ENCODE results near the gene DNM3.

Gene DNM3

DNA sequence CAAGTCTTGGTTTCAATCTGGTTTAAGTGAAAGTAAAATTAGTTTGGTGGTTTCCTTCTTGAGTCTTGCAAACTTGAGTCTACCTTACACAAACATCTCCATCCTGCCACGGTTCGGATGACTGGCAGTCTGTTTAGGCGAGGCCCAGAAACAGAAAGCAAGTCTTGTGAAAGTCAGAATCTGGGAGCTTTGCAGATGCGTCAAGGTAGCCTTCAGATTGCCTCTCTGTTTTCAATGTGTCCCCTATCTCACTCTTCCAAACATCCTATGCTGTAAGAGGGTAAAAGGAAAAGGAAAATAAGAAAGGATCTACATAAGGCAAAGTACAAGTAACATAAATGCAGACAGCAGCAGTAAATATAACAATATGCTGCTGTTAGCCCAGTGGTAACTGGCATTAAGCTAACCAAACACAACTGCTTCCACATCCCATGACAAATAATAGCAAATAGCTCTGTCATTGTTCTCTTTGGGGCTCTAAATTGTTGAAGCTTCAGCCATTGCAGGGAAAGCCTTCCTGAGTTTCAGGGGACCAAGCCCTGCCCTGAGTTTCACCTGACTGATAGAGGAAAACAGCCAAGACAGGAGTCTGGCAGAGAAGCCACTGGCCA lies 552.9 kb downstream of the DNM3 start:
- DNase-seq (ENCODE audit: low read depth in 2 of 2), result peak; percentile 58 to 66

DNA sequence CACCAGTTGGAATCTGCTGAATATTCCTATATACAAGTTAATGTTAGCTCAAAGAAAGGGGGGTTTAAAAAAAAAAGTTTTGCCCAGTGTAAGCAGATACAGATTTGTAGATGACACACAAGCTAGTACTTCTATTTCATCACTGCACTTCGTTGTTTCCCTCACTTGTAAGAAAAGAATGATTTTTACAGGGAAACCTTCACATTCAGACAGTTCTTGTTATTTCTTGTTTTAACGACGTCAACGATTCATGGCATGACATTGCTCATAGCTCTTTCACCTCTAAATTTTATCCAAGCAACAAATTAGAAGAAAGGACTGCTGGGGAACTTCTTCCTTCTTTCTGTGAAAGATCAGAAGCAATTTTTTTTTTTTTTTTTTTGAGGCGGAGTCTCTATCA lies 553.5 kb downstream of the DNM3 start:
- no peak for DNase-seq (ENCODE audit: low read depth in 2 of 2)

DNA sequence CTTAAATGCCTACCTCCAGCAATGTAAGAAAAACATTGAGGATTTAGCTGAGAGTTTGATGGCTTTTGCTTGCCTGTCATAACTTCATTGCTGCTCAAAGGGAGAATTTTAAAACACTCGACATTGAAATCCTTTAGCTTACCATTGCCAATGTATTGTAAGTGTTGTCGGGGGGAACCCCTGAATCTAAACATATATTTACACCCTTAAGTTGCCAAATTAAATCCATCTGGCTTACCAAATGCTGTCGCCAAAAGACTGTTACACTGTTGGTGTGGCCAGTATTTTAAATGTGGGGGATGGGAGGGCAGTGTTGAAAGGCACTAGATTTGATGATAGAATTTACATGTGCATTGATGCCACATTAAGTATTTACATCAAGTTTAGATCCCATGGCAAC lies 554.3 kb downstream of the DNM3 start:
- no peak for DNase-seq (ENCODE audit: low read depth in 2 of 2)

DNA sequence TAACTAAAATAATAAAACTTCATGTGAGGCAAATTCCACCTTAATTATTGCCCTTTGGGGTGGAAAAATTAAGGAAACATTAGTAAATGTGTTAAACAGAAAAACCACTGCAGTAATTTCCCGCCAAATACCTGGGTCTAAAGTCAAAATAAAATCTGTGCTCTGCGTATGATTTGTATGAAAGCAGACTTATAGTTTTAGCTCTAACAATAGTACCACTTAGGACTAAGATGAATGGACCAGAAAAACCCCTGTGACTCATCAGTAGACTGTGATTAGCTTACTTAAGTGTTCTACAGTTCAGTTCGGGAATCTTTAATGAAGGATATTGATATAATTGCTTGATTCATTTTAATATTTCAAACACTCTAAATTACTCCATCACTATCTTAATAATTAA lies 555.9 kb downstream of the DNM3 start:
- no peak for DNase-seq (ENCODE audit: low read depth in 2 of 2)

DNA sequence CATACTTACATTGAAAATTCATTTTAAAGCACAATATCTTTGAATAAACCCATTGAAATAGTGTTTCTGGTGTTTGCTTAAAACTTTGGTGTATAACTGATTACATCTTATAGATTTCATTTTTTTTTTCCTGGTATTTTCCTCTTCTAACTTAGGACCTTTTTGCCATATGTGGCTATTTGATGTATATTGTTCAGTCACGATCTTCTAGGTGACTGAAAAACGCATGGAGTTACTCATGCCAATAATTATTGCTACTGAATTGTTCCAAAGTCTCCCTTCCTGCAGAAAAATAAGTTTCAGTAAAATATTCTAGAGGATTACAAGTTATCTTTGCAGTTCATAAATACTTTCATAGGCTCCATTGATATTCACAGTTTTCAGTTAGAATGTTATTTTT lies 556.3 kb downstream of the DNM3 start:
- no peak for DNase-seq (ENCODE audit: low read depth in 2 of 2)

DNA sequence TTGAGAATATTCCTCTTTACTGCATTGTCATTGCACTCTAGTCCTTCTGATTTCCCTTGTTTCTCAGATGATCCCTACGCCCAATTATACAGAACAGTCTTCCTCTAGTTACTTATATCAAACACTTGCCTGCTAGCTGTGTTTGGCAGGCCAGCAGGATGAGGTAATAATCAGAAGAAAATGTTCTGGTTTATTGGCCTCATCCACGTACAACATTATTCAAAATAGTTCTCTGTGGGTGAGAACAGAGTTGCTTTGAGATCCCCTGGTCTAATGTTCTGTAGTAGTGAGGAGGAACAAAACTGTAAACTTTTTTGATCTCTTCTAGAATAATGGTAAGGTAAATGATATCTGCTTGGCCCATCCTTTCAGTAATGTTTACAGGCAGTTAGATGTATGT lies 556.9 kb downstream of the DNM3 start:
- DNase-seq (ENCODE audit: low read depth in 2 of 2), result no peak

DNA sequence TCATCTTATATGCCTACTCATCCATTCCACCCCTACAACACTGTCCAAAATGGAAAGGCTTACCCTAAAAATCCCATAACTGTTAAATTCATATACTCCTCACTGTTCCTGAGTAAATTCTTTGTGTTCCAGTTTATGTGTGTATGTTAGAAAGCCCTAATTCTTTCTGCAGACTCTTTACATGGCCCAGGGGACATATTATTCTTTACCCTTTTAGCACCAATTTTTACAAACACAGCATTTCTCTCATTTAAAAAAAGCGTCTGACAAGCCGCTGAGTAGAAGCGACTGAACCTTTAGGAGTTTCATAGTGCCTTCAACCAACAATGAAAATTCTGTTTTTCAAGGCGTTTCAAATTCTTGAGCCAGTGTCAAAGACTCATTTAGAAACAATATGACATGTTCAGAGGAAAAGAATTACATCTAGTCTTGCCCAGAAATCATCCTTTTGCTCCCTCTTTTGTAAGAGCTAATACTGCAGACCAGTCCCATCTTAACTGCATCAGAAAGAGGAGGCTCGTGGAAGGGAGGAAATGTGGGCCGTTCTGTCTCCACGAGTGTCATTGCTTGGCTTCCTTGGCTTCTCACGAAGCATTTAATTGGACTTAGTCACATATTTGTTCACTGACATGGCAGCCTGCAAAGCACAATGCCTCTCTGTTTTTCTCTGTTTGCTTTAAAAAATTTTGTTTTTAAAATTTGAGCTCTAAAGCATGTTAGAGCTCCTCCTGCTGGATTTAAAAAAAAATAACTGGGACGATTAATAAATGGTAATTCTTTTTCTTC lies 557.9 kb downstream of the DNM3 start:
- no peak for DNase-seq (ENCODE audit: low read depth in 2 of 2)

DNA sequence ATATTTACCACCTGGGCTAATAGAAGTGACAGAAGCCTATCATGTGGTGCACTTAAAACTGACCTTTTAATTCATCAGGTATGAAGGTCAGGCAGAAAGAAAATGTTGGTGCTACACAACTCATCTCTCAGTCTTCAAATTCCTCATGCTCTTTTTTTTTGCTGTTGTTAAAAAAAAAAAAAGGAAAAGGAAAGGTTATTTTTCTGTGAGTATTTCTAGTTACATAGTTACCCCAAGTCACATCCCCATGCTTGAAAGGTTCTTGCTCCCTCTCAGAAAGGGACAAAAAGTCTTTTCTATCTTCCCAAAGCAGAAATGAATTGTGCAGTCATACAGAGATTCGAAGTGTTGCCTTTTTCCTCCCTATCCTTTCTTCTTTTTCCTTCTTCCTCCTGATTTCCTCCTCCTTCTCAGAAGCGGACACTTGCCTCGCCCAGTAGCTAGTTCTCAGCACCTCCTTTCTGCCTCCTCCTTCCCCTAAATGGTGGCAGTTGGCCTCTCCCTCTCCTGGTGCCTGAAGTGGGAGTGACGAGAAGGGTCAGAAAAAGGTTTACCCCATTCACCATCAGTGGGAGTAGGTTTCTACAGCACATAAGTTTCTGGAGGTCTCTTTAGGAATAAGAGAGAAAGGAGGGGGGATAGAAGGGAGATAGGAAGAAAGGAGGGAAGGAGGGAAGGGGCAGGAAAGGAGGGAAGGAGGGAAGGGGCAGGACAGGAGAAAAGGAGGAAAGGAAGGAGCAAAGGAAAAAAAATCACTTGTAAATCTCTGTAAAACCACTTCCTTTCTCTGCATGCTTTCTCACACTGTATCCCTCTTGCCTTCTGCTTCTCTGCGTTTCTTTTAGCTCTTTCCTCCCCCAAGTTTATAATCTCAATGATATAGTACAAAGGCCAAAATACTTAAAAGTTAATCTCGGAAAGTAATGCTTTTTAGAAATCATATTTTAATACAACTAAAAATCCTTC lies 558.7 kb downstream of the DNM3 start:
- no peak for DNase-seq (ENCODE audit: low read depth in 2 of 2)

DNA sequence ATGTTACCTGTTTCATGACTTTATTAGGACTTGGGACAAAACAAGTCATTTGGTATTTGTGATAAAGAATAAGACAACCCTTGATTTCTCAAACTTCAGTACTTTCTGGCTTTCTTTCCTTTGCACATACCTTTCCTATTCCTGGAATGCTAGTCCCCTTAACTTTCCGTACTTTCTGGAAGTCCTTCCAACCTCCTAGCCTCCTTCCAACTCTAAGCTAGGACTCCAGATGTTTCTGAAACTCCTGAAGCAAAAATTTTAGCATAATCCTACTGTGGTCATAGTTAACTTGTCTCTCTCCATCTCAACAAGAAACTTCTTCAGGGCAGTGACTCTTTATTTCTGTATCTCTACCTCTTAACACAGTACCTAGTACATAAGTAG lies 559.4 kb downstream of the DNM3 start:
- DNase-seq (ENCODE audit: low read depth in 2 of 2), result no peak

DNA sequence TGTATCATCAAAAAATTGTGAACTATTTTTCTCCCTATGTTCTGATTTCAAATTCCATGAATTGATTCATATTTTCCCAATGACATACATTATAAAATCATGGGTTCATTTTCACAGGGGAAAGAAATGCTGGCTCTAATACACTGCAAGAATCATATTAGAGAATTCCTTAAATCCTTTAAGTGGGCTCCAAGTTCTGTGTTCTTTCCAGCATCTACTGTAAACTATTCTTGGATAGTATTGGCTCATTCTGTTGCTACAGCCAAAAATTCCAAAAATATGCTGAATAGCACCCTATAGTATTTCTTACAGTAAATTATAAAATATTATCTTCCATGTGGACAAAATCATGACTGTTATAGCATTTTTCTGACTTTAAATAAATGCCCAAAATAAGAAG lies 560.2 kb downstream of the DNM3 start:
- DNase-seq (ENCODE audit: low read depth in 2 of 2), result no peak

DNA sequence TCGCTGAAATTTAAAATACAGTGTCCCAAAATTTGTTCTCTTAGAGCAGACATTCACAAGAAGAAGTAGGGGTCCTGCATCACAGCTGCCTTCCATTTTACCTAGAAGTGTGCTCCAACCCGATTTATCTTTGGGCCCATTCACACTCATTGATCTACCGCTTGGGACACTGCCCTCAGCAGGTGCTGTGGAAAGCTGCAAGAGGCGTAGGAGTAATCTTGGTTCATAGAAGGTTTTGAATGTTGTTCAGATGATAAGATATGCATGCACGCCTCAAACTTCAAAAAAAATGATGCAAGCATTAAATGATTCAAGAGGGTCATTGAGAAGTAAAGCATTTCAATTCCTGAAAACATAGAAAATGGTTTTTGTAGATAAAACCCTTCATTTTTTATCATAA lies 560.6 kb downstream of the DNM3 start:
- no peak for DNase-seq (ENCODE audit: low read depth in 2 of 2)

DNA sequence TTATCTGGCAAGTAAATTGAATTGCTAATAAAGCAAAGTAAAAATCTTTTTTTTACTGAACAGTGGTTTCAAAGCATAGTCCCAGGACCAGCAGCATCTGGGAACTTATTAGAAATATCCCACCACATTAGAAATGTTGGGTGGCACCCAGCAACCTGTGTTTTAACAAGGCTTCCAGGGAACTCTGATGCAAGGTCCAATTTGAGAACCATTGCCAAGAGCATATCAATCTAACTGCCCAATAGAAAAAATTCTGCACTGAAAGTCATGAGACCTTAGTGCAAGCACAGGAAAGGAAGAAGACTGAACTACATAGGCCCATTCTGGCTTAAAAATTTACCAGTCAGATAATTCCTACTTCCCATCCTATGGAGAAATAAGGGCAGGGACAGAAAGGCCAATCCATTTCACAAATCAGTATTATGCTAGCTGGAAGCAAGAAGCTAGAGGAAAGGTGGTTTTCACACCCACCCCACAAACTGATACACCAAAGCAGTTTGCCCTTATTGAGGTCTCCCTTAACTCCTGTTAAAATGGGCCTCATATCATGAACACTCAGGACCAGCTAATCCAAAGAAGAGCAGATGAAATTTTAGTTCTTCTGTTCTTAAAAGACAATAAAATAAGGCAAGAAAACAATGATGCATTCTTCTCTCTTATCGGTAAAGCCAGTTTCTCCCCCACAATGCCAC lies 561.7 kb downstream of the DNM3 start:
- no peak for DNase-seq (ENCODE audit: low read depth in 2 of 2)

DNA sequence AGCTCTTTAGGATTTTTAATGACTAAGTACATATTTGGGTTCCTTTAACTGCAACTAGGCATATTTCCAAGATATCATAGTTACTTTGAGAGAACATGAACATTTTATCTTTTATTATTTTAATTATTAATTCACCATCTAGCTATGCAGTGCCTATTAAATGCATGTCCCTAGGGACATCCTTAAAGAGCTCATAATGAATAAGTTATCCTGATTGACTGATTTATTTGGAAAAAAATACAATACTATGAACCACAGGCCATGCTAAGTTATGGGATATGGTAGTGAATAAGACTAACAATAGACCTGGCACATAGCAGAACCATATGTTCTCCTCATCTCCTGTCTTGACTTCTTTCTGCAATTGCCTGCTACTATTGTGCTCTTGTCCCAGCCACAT lies 562.8 kb downstream of the DNM3 start:
- no peak for DNase-seq (ENCODE audit: low read depth in 2 of 2)

DNA sequence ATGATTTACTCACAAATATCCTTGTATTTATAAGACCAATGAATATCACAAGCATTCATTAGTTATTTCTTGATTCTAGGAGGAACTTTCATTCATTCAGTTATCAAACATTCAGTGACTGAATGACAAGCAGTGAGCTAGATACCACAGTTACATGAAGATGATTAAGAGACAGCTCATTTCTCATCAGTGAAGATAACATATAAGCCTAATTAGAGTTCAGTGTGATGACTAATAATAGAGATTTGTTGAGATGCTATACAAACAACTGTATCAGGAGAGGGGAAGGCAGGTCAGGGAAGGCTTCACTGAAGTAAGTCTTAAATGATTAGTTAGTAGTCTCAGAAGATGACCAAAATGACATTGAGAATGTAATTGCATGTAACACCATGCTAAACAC lies 564.6 kb downstream of the DNM3 start:
- no peak for DNase-seq (ENCODE audit: low read depth in 2 of 2)

DNA sequence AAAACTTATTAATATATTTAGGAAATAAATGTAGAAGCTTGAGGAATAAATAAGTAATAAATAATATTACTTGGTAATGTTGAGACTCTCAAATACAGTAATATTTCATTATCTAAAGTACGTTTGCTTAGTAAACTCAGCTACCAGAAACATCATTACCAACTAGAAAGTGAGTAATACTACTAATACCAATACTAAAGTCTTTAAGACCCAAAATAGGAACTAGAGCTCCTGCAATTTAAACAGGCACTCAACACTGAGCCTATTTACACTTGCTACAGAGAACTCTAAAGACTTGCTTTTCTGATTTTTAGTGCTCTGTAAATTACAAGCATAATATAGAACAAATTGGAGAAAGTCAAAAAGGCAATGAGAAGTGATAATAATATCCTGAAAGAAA lies 565.7 kb downstream of the DNM3 start:
- DNase-seq (ENCODE audit: low read depth in 2 of 2), result no peak

DNA sequence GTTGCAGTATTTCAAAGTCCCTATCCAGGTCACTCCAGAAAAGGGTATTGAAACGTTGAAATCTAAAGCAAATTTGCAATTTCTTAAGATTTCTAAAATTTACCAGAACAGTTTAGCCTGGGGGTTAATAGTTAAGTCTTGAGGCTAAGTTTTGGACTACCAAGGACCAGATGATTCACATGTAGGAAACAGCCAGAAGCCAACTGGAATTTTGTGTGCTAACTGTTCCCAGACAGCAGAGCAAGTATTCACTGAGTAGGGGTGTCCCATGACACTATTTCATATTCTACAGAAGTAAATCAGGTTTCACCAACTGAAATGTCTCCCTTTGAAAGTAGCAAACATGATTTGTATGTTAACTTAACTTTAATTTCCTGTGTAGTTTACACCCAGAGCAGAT lies 567.7 kb downstream of the DNM3 start:
- DNase-seq (ENCODE audit: low read depth in 2 of 2), result no peak

DNA sequence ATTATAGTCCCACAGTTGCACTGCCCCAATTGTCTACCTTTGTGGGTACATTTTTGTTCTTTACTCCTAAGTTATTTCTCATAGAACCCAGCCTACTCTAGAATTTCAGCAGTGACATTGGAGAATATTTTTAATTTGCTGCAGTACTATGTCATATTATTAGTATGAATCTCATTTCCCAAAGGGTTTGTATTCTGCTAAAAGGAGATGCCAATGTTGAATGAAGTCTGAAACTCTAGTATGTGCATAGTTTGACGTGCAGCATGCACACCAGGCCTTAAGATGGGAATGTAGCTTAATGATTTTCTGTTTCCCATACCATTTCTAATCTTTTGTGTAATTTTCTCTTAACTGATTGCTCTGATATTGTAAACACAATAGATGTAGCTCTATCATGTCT lies 568.7 kb downstream of the DNM3 start:
- DNase-seq (ENCODE audit: low read depth in 2 of 2), result no peak

DNA sequence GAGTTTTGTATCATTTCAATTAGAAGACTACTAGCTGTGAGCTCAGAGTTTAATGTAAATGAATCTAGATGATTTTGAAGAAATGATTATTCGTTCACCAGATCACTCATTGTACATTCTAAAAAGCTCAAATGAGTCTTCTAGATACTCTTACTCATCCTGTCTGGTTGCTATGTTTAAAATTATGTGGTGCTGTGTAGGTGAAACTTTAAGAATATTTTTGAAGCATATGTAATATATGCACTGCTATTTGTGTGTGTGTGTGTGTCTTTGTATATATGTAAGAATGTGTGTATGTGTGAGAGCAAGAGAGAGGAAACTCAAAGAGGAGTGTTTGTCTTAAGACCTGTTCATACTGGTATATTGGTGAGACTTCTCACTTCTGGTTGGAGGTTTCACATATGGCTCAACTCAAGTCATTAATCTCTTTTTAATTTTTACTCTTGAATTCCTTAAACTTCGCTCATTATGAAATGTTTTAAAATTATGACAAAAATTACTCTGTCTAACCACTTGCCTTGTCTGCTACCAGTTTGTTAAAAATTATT lies 570.6 kb downstream of the DNM3 start:
- DNase-seq (ENCODE audit: low read depth in 2 of 2), result no peak

DNA sequence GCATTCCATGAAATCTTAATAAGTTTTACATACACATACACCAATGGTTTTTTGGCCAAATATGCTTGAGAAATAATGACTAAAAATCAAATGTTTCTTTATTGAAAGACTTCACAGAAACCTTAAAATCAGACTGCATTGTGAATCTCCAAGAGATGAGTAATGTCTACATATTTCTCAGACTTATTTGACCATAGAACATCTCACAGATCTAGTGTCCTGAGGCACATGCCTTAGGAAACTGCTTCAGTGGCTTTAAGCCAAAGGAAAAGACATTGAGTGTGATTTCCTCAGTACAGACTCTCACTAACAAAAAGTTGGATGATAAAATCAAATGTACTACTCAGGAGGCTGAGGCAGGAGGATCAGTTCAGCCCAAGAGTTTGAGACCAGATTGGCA lies 573.0 kb downstream of the DNM3 start:
- DNase-seq (ENCODE audit: low read depth in 2 of 2), result no peak

DNA sequence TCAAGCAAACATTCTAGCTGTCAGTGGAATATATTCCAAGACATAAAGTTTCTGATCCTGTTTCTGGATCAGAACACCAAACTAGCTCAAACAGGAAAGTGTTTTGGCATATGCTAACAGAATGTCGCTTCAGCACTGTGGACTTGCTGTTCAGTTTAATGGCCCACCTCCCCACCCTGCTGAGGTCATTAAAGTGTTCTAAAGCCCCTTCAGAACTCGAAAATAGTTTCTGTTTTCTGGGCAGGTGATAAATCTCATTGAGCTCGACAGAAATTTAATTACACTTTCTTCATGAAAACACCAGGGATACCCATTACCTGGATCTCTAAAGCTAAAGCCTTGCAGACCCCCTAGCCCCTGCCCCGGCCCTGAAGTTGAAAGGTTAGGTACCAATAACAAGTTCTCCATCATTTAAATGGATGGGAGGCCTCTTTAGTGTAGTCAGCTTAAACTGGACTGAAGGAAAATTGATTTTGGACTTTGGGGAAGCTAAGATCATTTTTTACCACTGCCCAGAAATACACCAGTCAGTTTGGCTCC lies 575.3 kb downstream of the DNM3 start:
- no peak for DNase-seq (ENCODE audit: low read depth in 2 of 2)

DNA sequence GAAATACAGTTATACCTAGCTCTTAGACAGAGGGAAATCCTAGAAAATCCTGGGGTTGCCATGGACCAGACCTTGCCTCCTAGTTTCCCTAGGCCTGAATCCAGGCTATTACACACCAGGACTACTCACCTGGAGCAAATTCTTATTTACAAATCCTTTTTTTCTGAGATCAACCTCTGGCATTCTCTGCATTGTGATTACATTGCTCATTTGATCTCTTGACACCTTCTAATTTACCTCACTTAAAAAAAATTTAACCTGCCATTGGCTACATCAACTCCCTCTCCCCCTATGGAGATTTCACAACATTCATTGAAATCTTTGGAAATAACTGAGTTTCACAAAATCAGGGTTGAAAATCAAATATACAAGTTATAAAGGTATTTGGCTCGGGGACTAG lies 576.3 kb downstream of the DNM3 start:
- no peak for DNase-seq (ENCODE audit: low read depth in 2 of 2)

DNA sequence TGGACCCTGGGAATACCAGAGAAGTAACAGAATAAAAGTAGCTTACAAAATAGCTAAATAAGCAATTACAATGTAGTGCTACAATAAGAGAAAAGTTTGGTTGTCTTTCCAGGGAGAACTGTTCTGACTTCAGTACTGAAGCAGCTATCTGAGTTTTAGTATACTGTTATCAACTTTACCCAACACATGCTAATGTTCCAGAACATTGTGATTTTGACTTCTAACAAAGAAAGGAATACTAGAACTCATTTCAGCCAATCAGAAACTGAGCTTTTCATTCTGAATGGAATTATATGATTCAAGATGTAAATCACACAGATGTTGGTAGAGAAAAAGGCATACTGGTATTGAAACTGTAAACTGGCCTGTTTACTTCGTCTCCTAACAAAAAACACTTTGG lies 579.1 kb downstream of the DNM3 start, which contains the start of gene C1orf105:
TSS of gene C1orf105 (plus strand) at position 301 of the 400 bp plus-strand sequence. CDS start 201 bp downstream, outside the sequence.
- DNase-seq (ENCODE audit: low read depth in 2 of 2), result no peak
